ENCODE data around the gene TMEM221. TPM values are rescaled to one million over a fixed set of nuclear protein-coding genes. Genes with fewer than 3 reads are reported as not detected.

The TMEM221 gene
- total RNA-seq, 4 donors from 2014 or later, result 0.21 to 2.0 (median 0.30) TPM; not detected in 1

DNA sequence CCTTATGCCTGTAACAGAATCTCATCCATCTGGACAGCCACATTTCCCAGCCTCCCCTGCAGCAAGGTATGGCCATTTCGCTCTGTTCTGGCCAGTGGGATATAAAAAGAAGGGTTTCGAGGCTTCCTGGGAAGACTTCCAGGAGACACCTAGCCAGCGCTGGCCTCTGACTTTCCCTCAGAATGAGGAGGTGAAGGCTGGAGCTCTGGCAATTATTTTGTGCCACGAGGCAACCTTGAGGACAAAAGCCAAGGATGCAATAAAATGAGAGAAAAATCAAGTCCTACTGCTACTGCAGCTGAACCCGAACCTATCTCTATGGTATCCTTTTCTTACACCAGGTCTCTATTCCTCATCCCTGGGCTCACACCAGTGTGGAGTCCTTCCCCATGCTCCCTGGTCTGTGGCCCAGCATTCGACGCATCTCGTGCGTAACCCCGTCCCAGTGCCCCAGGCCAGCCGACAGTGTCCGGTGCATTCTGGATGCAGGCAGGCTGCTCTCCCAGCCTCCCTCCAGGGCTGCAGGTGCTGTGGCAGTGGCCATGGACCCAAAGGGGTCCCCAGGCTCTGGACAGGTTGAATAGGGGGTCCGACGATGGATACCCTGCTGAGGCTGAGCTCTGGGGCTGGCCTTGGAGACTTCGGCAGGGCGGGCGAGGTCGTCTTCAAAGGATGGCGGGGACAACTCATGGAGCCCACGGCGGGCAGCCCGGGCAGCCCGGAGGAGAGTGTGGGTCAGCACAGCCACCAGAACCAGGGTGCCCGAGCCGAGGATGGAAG, 12.2 kb downstream of the TMEM221 start:
- TF ChIP-seq POLR2A (IDR thresholded peaks at IDR 0.05) (no peak), CTCF (IDR thresholded peaks at IDR 0.05) (no peak), EP300 (IDR thresholded peaks at IDR 0.05) (no peak)
- Histone ChIP-seq H3K9me3 (peaks cover 0 to 2% (median 0%) of the 10 kb centered on the region in 4 donors), H3K36me3 (peaks cover 0 to 9% (median 0%) of the 10 kb centered on the region in 3 donors), H3K4me1 (peaks cover 0 to 1% (median 0%) of the 10 kb centered on the region in 4 donors), H3K27me3 (no peaks in the 10 kb centered on the region), H3K27ac (no peak overlapping the region), H3K4me3 (no peak overlapping the region)
- WGBS, 2 donors, result 95 to 98% methylated on average over 25 of the region's 25 CpGs
- no peak for DNase-seq (ENCODE audit: low spot score in 2 of 2)

DNA sequence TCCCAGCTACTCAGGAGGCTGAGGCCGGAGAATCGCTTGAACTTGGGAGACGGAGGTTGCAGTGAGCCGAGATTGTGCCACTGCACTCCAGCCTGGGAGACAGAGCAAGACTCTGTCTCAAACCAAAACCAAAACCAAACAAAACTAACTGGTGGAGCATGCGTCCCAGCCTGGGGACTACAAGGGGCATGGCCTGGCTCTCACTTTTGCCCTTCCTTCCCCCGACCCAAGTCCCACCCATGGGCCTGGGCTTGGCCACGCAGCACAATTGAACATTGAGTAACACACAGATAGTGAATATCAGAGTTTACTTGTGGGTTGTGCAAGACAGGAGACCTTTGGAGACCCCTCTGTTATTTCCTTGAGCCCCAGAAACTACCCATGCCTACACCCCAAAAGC, 13.2 kb downstream of the TMEM221 start:
- Histone ChIP-seq H3K27ac (no peak overlapping the region), H3K4me3 (no peak overlapping the region), H3K9me3 (no peaks in the 10 kb centered on the region), H3K4me1 (no peaks in the 10 kb centered on the region), H3K27me3 (no peaks in the 10 kb centered on the region), H3K36me3 (peaks cover 0 to 9% (median 0%) of the 10 kb centered on the region in 3 donors)
- no peak for TF ChIP-seq POLR2A (IDR thresholded peaks at IDR 0.05)
- no peak for TF ChIP-seq EP300 (IDR thresholded peaks at IDR 0.05)
- no peak for TF ChIP-seq CTCF (IDR thresholded peaks at IDR 0.05)
- no peak for DNase-seq (ENCODE audit: low spot score in 2 of 2)
- 62 to 71% methylated on average over 7 of the region's 7 CpGs for WGBS, 2 donors

GRCh38 chr19:17431417-17431816, 17.1 kb downstream of the TMEM221 start:
- Histone ChIP-seq H3K4me3 (no peak overlapping the region), H3K27me3 (no peaks in the 10 kb centered on the region), H3K36me3 (peaks cover 0 to 7% (median 0%) of the 10 kb centered on the region in 3 donors), H3K4me1 (peaks cover 0 to 9% (median 0%) of the 10 kb centered on the region in 4 donors), H3K9me3 (no peaks in the 10 kb centered on the region), H3K27ac (no peak overlapping the region)
- TF ChIP-seq EP300 (IDR thresholded peaks at IDR 0.05), result no peak
- no peak for TF ChIP-seq CTCF (IDR thresholded peaks at IDR 0.05)
- no peak for TF ChIP-seq POLR2A (IDR thresholded peaks at IDR 0.05)
- 93 to 96% methylated on average over 7 of the region's 7 CpGs for WGBS, 2 donors
- DNase-seq (ENCODE audit: low spot score in 2 of 2), result no peak

DNA sequence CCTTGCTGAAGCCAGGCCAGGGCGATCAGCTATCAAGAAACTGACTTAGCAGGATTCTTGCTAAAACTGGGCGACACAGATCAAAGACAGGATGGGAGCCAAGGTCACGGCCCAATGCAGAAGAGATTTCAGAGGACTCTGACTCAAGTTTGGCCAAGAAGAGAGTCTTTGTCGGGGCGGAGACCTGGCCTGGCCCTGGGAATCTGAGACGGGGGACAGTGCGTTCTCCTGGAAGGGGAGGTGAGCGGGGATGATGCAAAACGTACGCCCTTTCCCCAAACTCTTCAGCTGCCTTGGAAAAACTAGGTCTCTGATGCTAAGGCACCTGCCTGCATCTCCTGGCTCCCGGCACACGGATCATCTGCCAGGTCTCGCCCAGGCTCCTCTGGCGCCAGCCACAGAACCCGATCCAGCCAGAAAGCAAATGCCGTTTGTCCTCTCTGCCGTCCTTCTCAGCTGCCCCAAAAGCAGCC, 18.8 kb downstream of the TMEM221 start:
- Histone ChIP-seq H3K4me3 (no peak overlapping the region), H3K27ac (no peak overlapping the region)

More for the DNA sequence above, 18.8 kb downstream of the TMEM221 start:
- TF ChIP-seq EP300 (IDR thresholded peaks at IDR 0.05) (no peak), CTCF (IDR thresholded peaks at IDR 0.05) (no peak), POLR2A (IDR thresholded peaks at IDR 0.05) (no peak)
- Histone ChIP-seq H3K4me1 (peaks cover 0 to 14% (median 0%) of the 10 kb centered on the region in 4 donors), H3K36me3 (no peaks in the 10 kb centered on the region), H3K27me3 (no peaks in the 10 kb centered on the region), H3K9me3 (no peaks in the 10 kb centered on the region)
- WGBS, 2 donors, result 45 to 48% methylated on average over 17 of the region's 17 CpGs
- DNase-seq (ENCODE audit: low spot score in 2 of 2), result peak in 1 of 2 donors; percentile 35

All from tibial nerve (tissue), 4 donors.